ENCODE measurements around the gene FAM193B.

DNA sequence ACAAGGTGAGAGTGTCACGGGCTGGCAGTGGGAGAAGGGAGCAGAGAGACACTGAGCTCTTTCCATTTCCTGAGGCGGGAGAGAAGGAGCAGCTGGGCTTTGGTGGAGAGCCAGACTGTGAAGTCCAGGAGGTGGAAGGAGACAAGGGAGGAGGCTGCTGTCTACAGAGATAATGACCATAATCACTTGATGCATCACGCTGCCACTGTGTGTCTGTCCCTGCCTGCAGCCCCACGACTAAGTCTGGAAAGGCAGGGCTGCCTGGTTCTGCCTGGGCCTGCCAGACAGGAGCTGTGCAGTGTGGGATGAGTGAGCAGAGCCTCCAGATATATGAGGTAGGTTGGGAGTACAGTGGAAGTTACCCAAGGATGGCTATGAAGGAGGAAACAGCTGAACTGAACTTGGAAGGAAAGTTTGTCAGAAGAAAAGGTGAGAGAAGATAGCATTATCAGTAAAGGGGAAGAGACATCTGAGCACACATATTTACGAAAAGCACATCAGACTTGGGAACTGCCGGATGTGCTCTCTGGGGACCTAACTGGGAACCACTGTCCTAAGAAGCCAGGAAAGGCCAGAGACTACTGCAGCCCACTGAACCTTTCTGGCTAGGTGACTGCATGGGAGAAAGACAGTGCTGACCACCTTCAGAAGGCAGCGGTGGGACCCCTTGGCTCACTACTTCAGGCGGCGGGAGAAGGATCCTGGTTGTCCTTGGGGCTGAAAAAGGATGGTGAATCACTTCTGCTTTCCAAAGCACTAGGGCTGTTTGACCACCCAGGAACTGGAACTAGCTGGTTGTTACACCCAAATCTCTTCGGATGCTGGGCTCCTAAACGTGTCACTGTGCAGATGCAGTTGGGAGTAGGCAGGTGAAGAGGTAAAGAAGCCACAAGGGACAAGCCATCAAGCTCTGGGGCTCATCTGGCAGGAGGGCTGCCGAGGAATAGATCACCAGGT is 24.8 kb downstream of the FAM193B start:
- TF ChIP-seq GATA3 (IDR thresholded peaks at IDR 0.05; ENCODE audit: low read depth, low read length) (no peak), GATA2 (IDR thresholded peaks at IDR 0.05; ENCODE audit: low read depth, low read length) (no peak)
